OCI-LY3 (cell line): ENCODE data around the gene GATA1.
"Not testable (repeated sequence)": the region's sequence is repeated elsewhere in the genome, so short reads cannot be mapped to it uniquely, and the experiment has no call there.

ENCODE experiments used
- CTCF ChIP-seq: fragments of 200-600, 300-600 bp; sonication (generic); IDR thresholded peaks from 2 replicates; pipeline ENCODE4 v1.5.1; 2014; ENCODE audit warnings: antibody characterized with exemption, low read length, low read depth
- EZH2phosphoT487 ChIP-seq: fragments of 200-600 bp; shearing (Covaris generic); IDR thresholded peaks from 2 replicates; pipeline ENCODE4 v1.6.1; 2018; ENCODE audit warnings: antibody characterized with exemption, mixed run types, low read depth

GRCh38 chrX:48819394-48819793 lies 33.0 kb downstream of the GATA1 start:
- TF ChIP-seq CTCF, EZH2phosphoT487: not testable (repeated sequence)
